HCT116 (cell line): ENCODE measurements around the gene WDR72. TPM values are rescaled to one million over a fixed set of nuclear protein-coding genes. Genes with fewer than 3 reads are reported as not detected.

Experiments used
- ATAC-seq: fragments of 200-7000 bp; cut with Tn5 transposase; 2 replicates; pipeline ENCODE4 v1.9.1; 2020; ENCODE audit warnings: mild to moderate bottlenecking, moderate library complexity
- BruUV-seq: library from RNA; stranded (reverse); fragments of 400-500 nt; replicated peaks from 2 replicates; lab custom pipeline; 2021; lab: Mats Ljungman, UMichigan
- CTCF ChIA-PET: fragments of 300-600 bp; sonication (Branson Sonifier 250); formaldehyde crosslinking; loops from one replicate; lab custom pipeline; 2021; ENCODE audit warnings: antibody characterized with exemption; lab: Charles Lee
- POLR2A ChIA-PET: fragments of 300-600, 350-600 bp; sonication (Branson Sonifier 250); formaldehyde crosslinking; loops from one replicate; lab custom pipeline; 2021; ENCODE audit warnings: antibody characterized with exemption; lab: Charles Lee
- RAD21 ChIA-PET, 2 experiments: fragments of 300-600 bp; sonication (Branson Sonifier 250); formaldehyde crosslinking; loops; one replicate each; lab custom pipeline; 2023; ENCODE audit warnings: low total read pairs in 2 of 2; ENCODE audit not compliant: uncharacterized antibody in 2 of 2, unreplicated experiment in 2 of 2, low non-redundant PET in 1 of 2; lab: Charles Lee
- DNase-seq: peaks from one replicate; pipeline ENCODE4 v3.0.0-alpha.2; 2010; ENCODE audit warnings: low read depth, low spot score
- H2AFZ ChIP-seq: fragments of 200-600 bp; shearing (Covaris generic), sonication (generic); 2 replicates; pipeline ENCODE4 v1.6.1; 2017; ENCODE audit warnings: low read depth, mixed run types, mixed read lengths, antibody characterized with exemption, low read length; ENCODE audit not compliant: poor library complexity, severe bottlenecking
- H3K27ac ChIP-seq: 2 replicates; pipeline ENCODE4 v1.5.1; 2012; ENCODE audit warnings: low read depth, low read length
- H3K27me3 ChIP-seq: fragments of 200-600 bp; sonication (generic); 2 replicates; pipeline ENCODE4 v1.6.1; 2016; ENCODE audit warnings: mixed run types, low read length, mixed read lengths; ENCODE audit not compliant: insufficient read depth
- H3K36me3 ChIP-seq, 2 experiments: fragments of 200-500 bp in 1 of 2; fragments of 200-600 bp in 1 of 2; sonication (Bioruptor generic) in 1 of 2; sonication (generic) in 1 of 2; 2 replicates each; pipeline versions ENCODE4 v1.5.1 to v1.6.1; 2014 to 2016; ENCODE audit warnings: low read length in 2 of 2, inconsistent platforms in 1 of 2, mixed read lengths in 1 of 2, mixed run types in 1 of 2; ENCODE audit not compliant: insufficient read depth in 2 of 2, control insufficient read depth in 1 of 2
- H3K4me1 ChIP-seq, 2 experiments: fragments of 200-600 bp in 1 of 2; sonication (generic) in 1 of 2; 2 replicates each; pipeline versions ENCODE4 v1.5.1 to v1.6.1; 2012 to 2017; ENCODE audit warnings: low read length in 2 of 2, inconsistent platforms in 1 of 2, mild to moderate bottlenecking in 1 of 2, mixed read lengths in 1 of 2, mixed run types in 1 of 2, moderate library complexity in 1 of 2; ENCODE audit not compliant: insufficient read depth in 2 of 2, control insufficient read depth in 1 of 2
- H3K4me2 ChIP-seq: fragments of 200-600 bp; sonication (generic); 2 replicates; pipeline ENCODE4 v1.6.1; 2017; ENCODE audit warnings: mixed run types, low read length, mixed read lengths
- H3K4me3 ChIP-seq, 2 experiments: fragments of 200-600 bp in 1 of 2; sonication (generic) in 1 of 2; replicated peaks in 1 of 2; 2 replicates each; pipeline ENCODE4 v1.5.1; 2011 to 2016; ENCODE audit warnings: low read length in 2 of 2, control low read depth in 1 of 2, low read depth in 1 of 2, mild to moderate bottlenecking in 1 of 2, mixed read lengths in 1 of 2, mixed run types in 1 of 2
- H3K79me2 ChIP-seq: fragments of 200-600 bp; sonication (generic); 2 replicates; pipeline ENCODE4 v1.6.1; 2017; ENCODE audit warnings: mild to moderate bottlenecking, mixed run types, low read length, moderate library complexity, mixed read lengths; ENCODE audit not compliant: insufficient read depth
- H3K9ac ChIP-seq: fragments of 200-600 bp; sonication (generic); 2 replicates; pipeline ENCODE4 v1.6.1; 2016; ENCODE audit warnings: low read length, mixed read lengths
- H3K9me2 ChIP-seq: fragments of 200-600 bp; sonication (generic), shearing (Covaris generic); 2 replicates; pipeline ENCODE4 v1.6.1; 2017; ENCODE audit warnings: mixed run types, mild to moderate bottlenecking, moderate library complexity; ENCODE audit not compliant: insufficient read depth
- H3K9me3 ChIP-seq, 2 experiments: fragments of 200-500 bp in 1 of 2; fragments of 200-600 bp in 1 of 2; sonication (Bioruptor generic) in 1 of 2; sonication (generic) in 1 of 2; 2 replicates each; pipeline ENCODE4 v1.6.1; 2014 to 2017; ENCODE audit warnings: low read length in 2 of 2, mixed read lengths in 2 of 2, inconsistent platforms in 1 of 2, low read depth in 1 of 2, mild to moderate bottlenecking in 1 of 2, mixed run types in 1 of 2, moderate library complexity in 1 of 2; ENCODE audit not compliant: control insufficient read depth in 1 of 2, insufficient read depth in 1 of 2
- H4K20me1 ChIP-seq: fragments of 200-600 bp; sonication (generic), shearing (Covaris generic); 2 replicates; pipeline ENCODE4 v1.6.1; 2017; ENCODE audit warnings: mixed run types, mild to moderate bottlenecking, moderate library complexity; ENCODE audit not compliant: insufficient read depth
- CBX3 ChIP-seq: IDR thresholded peaks from 2 replicates; pipeline ENCODE4 v1.6.1; 2012; ENCODE audit warnings: low read depth
- CEBPB ChIP-seq: IDR thresholded peaks from 2 replicates; pipeline ENCODE4 v1.6.1; 2012; ENCODE audit warnings: low read depth
- EGR1 ChIP-seq: IDR thresholded peaks from 2 replicates; pipeline ENCODE4 v1.6.1; 2012; ENCODE audit warnings: low read depth
- EZH2 ChIP-seq: fragments of 200-600 bp; sonication (generic); IDR thresholded peaks from 2 replicates; pipeline ENCODE4 v1.6.1; 2017; ENCODE audit warnings: antibody characterized with exemption, mixed run types
- FOSL1 ChIP-seq: IDR thresholded peaks from 2 replicates; pipeline ENCODE4 v1.6.1; 2012; ENCODE audit warnings: low read depth
- JUND ChIP-seq: IDR thresholded peaks from 2 replicates; pipeline ENCODE4 v1.6.1; 2012
- MAX ChIP-seq: IDR thresholded peaks from 2 replicates; pipeline ENCODE4 v1.6.1; 2012
- POLR2AphosphoS5 ChIP-seq: IDR thresholded peaks from 2 replicates; pipeline ENCODE4 v1.6.1; 2011; ENCODE audit warnings: mild to moderate bottlenecking, low read depth, low read length, moderate library complexity
- SIN3A ChIP-seq: IDR thresholded peaks from 2 replicates; pipeline ENCODE4 v1.6.1; 2012; ENCODE audit warnings: low read depth
- SRF ChIP-seq: IDR thresholded peaks from 2 replicates; pipeline ENCODE4 v1.6.1; 2012; ENCODE audit warnings: low read depth
- TCF7L2 ChIP-seq: IDR thresholded peaks from 2 replicates; pipeline ENCODE4 v1.7.0; 2011; ENCODE audit warnings: borderline replicate concordance, inconsistent platforms; ENCODE audit not compliant: insufficient read depth, insufficient read length; ENCODE audit errors: extremely low read depth
- ZFX ChIP-seq: fragments of 450-650 bp; IDR thresholded peaks from 2 replicates; pipeline ENCODE4 v1.6.1; 2017
- ZNF274 ChIP-seq: fragments of 200-500 bp; sonication (Bioruptor generic); IDR thresholded peaks from 2 replicates; pipeline ENCODE4 v1.6.1; 2014; ENCODE audit warnings: mild to moderate bottlenecking, low read depth, low read length, inconsistent platforms
- intact Hi-C: fragments of 100-400 bp; cut with micrococcal nuclease; formaldehyde crosslinking; loops from 2 replicates; pipeline ENCODE4 v1.10.0; 2022
- total RNA-seq: library from RNA; stranded (reverse); gene quantifications from one replicate; pipeline ENCODE4 v1.2.1, GENCODE V29; 2021; ENCODE audit not compliant: unreplicated experiment
- TF ChIP-seq, protein P1 (sequence below): IDR thresholded peaks from 2 replicates; pipeline ENCODE4 v1.6.1; 2012; ENCODE audit warnings: low read depth
- TF ChIP-seq, protein P2 (sequence below), 3 experiments: fragments of 200-600 bp in 1 of 3; sonication (generic) in 1 of 3; IDR thresholded peaks in 2 of 3; conservative IDR thresholded peaks in 1 of 3; 2 replicates each; pipeline ENCODE4 v1.5.1; 2012 to 2017; ENCODE audit warnings: low read depth in 2 of 3, low read length in 2 of 3, antibody characterized with exemption in 1 of 3, borderline replicate concordance in 1 of 3, control low read depth in 1 of 3, mild to moderate bottlenecking in 1 of 3, mixed read lengths in 1 of 3, mixed run types in 1 of 3, moderate library complexity in 1 of 3; ENCODE audit not compliant: insufficient read depth in 1 of 3

The WDR72 gene
- total RNA-seq, 1 experiment from 2014 or later: 5.8 TPM

- TF ChIP-seq MAX (no peak), TCF7L2 (no peak), EZH2 (no peak)
Measured at GRCh38 chr15:53675832-53676231, 83.6 kb downstream of the WDR72 start (continued).

DNA sequence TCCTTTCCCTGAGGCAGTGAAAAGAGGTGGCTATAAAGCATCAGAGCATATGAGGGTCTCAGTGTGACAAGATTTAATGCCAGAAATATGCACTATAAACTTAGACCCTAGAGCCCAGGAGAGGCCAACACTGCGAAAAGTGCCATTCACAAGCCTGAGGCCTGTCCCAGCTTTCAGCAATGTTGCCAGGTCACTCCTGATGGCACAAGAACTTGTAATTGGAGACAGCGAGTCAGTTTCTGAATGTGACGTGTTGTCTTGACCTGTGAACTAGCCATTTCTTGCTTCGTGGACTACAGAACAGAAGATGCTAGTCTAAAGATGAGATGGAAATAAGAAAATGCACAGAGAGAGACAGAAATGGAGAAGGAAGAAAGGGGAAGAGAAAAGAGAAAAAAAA is 87.9 kb downstream of the WDR72 start:
- Histone ChIP-seq H3K36me3 (no peaks in the 10 kb centered on the region), H3K27ac (no peak overlapping the region)
- BruUV-seq: no TSS peak
- ATAC-seq: no peak
- TF ChIP-seq ZFX: no peak
- no peak for TF ChIP-seq ZNF274
- TF ChIP-seq JUND: no peak
- TF ChIP-seq EZH2: no peak
- TF ChIP-seq, protein P1, sequence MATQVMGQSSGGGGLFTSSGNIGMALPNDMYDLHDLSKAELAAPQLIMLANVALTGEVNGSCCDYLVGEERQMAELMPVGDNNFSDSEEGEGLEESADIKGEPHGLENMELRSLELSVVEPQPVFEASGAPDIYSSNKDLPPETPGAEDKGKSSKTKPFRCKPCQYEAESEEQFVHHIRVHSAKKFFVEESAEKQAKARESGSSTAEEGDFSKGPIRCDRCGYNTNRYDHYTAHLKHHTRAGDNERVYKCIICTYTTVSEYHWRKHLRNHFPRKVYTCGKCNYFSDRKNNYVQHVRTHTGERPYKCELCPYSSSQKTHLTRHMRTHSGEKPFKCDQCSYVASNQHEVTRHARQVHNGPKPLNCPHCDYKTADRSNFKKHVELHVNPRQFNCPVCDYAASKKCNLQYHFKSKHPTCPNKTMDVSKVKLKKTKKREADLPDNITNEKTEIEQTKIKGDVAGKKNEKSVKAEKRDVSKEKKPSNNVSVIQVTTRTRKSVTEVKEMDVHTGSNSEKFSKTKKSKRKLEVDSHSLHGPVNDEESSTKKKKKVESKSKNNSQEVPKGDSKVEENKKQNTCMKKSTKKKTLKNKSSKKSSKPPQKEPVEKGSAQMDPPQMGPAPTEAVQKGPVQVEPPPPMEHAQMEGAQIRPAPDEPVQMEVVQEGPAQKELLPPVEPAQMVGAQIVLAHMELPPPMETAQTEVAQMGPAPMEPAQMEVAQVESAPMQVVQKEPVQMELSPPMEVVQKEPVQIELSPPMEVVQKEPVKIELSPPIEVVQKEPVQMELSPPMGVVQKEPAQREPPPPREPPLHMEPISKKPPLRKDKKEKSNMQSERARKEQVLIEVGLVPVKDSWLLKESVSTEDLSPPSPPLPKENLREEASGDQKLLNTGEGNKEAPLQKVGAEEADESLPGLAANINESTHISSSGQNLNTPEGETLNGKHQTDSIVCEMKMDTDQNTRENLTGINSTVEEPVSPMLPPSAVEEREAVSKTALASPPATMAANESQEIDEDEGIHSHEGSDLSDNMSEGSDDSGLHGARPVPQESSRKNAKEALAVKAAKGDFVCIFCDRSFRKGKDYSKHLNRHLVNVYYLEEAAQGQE: no peak
- TF ChIP-seq EGR1: no peak
- TF ChIP-seq POLR2AphosphoS5: no peak
- TF ChIP-seq, protein P2, sequence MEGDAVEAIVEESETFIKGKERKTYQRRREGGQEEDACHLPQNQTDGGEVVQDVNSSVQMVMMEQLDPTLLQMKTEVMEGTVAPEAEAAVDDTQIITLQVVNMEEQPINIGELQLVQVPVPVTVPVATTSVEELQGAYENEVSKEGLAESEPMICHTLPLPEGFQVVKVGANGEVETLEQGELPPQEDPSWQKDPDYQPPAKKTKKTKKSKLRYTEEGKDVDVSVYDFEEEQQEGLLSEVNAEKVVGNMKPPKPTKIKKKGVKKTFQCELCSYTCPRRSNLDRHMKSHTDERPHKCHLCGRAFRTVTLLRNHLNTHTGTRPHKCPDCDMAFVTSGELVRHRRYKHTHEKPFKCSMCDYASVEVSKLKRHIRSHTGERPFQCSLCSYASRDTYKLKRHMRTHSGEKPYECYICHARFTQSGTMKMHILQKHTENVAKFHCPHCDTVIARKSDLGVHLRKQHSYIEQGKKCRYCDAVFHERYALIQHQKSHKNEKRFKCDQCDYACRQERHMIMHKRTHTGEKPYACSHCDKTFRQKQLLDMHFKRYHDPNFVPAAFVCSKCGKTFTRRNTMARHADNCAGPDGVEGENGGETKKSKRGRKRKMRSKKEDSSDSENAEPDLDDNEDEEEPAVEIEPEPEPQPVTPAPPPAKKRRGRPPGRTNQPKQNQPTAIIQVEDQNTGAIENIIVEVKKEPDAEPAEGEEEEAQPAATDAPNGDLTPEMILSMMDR (IDR thresholded peaks at IDR 0.05 in 2 of 3, conservative IDR thresholded peaks at IDR 0.05 in 1 of 3; ENCODE audit: borderline replicate concordance in 1 of 3, insufficient read depth in 1 of 3, low read depth in 2 of 3, low read length in 2 of 3): no peak
- TF ChIP-seq CEBPB: no peak
- TF ChIP-seq FOSL1: no peak
- no peak for TF ChIP-seq CBX3
- TF ChIP-seq MAX: no peak
- no peak for TF ChIP-seq SRF
- TF ChIP-seq SIN3A: no peak
- TF ChIP-seq, all 23 proteins: peak for 0
- no peak overlapping the region for H3K4me2 ChIP-seq
- ChIA-PET CTCF (no interaction called here), POLR2A (no interaction called here), RAD21 (no interaction called here)
- no peaks in the 10 kb centered on the region for H3K79me2 ChIP-seq
- no peak overlapping the region for H3K4me3 ChIP-seq
- H3K4me1 ChIP-seq: no peaks in the 10 kb centered on the region
- no peaks in the 10 kb centered on the region; a peak in 1 of 4 replicates for H3K9me3 ChIP-seq
- no peaks in the 10 kb centered on the region for H3K27me3 ChIP-seq
- intact Hi-C loops: no loop called here
- DNase-seq: no peak
- no peaks in the 10 kb centered on the region for H4K20me1 ChIP-seq
- H3K9ac ChIP-seq: no peak overlapping the region
- H3K9me2 ChIP-seq: no peaks in the 10 kb centered on the region
- no peak overlapping the region for H2AFZ ChIP-seq
